ENCODE measurements around the gene AOPEP.

The AOPEP gene

DNA sequence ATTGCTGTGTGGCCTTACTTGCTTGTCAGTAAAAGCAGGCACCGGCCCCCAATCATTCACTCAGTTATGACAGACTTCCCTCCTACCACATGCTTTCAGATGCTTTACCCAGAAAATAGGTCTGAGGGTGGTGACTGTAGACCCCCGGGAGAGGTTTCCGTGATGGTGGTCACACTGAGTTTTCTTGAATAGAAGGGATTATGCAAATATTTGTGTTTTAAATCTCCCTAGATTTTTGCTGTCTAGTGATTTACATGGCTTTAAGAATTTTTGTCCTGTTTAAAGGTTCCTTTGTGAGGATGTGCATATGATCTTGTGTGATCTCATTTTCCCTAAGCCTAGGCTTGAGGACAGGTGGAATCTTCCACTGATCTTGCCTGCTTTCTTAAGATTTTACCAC is 309.3 kb downstream of the AOPEP start:
- Mint-ChIP-seq H3K36me3 (peaks cover 12% of the 10 kb centered on the region), H3K4me3 (no peak overlapping the region), H3K27ac (no peak overlapping the region), H3K27me3 (no peaks in the 10 kb centered on the region), H3K4me1 (peaks cover 5% of the 10 kb centered on the region), H3K9me3 (no peaks in the 10 kb centered on the region)
- ATAC-seq: no peak

DNA sequence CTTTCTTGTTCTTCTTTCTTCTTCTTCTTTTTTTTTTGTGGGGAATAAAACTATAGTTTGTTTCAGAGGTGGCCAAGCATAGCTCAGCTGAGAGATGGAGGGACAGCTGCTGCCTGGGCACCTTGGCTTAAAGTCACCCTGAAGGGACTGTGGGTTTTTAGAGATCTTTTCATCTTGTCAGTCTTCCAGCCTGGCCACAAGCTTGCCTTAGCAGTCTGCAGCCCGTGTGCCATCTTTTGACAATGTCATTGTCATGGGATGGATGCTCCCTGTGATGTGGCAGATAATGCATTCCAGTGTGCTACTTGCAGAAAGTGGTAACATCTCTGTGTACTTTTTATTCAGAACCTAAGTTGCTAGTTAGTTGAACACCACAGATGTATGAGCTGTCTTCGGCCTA is 310.2 kb downstream of the AOPEP start:
- H3K27ac Mint-ChIP-seq: no peak overlapping the region

DNA sequence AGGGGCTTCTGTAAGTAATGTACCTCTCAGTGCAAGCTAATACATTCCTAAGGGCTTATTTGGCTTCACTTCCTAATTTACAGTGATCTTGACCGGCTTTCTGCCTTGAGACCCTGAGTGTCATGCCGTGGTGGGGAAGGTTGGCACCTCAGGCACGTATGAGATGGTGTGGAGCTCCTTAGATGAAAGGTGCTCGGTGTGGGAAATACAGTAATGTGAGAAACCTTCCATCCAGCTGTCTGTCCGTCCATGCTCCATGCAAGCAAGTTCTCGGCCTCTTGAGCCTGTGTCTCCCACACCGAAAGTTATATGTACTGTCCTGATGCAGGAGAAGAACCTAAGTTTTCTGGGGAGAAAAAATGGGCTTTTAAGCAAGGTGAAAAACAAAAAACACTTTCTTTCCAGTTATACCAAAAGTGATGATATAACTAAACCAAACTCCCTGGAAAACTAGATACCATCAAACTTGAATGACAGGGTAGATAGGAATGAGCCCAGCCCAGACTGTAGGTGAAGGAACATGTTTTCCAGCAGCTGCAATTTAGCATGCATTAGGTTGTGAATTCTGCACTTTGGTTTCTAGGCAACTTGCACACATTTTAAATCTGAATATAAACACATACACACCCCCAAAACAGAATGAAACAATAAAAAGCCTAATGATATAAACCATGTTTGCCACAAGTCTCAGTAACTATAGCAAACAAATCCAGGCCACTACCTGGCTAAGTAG is 311.5 kb downstream of the AOPEP start:
- H3K27me3 Mint-ChIP-seq: no peaks in the 10 kb centered on the region
- H3K4me3 Mint-ChIP-seq: no peak overlapping the region
- H3K4me1 Mint-ChIP-seq: peaks cover 5% of the 10 kb centered on the region
- H3K27ac Mint-ChIP-seq: no peak overlapping the region
- ATAC-seq: no peak
- H3K36me3 Mint-ChIP-seq: peaks cover 12% of the 10 kb centered on the region
- H3K9me3 Mint-ChIP-seq: no peaks in the 10 kb centered on the region

More for the DNA sequence above, 310.2 kb downstream of the AOPEP start:
- H3K4me1 Mint-ChIP-seq: peaks cover 5% of the 10 kb centered on the region
- H3K36me3 Mint-ChIP-seq: peaks cover 12% of the 10 kb centered on the region
- ATAC-seq: no peak
- no peak overlapping the region for H3K4me3 Mint-ChIP-seq
- H3K27me3 Mint-ChIP-seq: no peaks in the 10 kb centered on the region
- no peaks in the 10 kb centered on the region for H3K9me3 Mint-ChIP-seq

DNA sequence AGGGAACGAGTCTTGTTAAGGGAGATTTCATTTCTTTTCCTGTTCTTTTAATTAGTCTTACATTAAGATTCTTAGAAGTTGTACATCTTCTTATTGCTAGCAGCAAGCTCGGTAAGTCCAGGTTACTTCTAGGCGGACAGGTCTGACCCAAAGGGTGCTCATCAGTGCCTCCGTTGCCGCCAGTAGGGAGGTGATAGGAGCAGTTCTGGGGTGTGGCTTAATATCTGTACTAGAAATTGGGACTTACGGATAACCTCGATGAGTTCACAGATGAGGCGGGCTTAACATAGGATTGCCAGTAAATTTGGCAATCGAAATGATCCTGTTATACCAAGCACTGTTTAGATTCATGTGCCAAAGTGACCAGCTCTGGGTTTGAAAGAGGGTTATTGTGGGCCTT is 312.2 kb downstream of the AOPEP start:
- no peaks in the 10 kb centered on the region for H3K9me3 Mint-ChIP-seq
- no peak for ATAC-seq
- H3K4me1 Mint-ChIP-seq: peaks cover 5% of the 10 kb centered on the region
- H3K4me3 Mint-ChIP-seq: no peak overlapping the region
- peaks cover 12% of the 10 kb centered on the region for H3K36me3 Mint-ChIP-seq
- H3K27ac Mint-ChIP-seq: no peak overlapping the region
- H3K27me3 Mint-ChIP-seq: no peaks in the 10 kb centered on the region

DNA sequence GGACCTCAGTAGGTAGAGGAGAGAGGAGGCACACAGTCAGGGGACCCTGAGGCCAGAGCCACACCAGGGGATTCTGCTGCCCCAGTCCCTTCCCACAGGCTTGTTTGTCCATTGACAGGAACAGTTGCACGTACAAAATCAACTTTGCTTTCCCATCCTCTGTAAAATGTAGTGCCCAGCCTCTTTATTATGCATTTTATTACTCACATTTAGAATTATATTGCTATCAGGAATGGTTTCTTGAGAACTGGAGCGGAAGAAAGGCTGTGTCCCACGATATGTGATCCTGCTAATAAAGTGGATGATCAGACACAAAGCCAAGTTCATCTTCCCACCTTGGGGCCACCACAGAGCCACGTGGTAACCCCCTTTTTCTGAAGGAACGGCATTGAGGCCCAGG is 313.6 kb downstream of the AOPEP start:
- H3K4me1 Mint-ChIP-seq: peaks cover 5% of the 10 kb centered on the region
- peaks cover 14% of the 10 kb centered on the region for H3K36me3 Mint-ChIP-seq
- ATAC-seq: no peak
- H3K27ac Mint-ChIP-seq: no peak overlapping the region
- H3K27me3 Mint-ChIP-seq: no peaks in the 10 kb centered on the region
- H3K9me3 Mint-ChIP-seq: no peaks in the 10 kb centered on the region
- H3K4me3 Mint-ChIP-seq: no peak overlapping the region

DNA sequence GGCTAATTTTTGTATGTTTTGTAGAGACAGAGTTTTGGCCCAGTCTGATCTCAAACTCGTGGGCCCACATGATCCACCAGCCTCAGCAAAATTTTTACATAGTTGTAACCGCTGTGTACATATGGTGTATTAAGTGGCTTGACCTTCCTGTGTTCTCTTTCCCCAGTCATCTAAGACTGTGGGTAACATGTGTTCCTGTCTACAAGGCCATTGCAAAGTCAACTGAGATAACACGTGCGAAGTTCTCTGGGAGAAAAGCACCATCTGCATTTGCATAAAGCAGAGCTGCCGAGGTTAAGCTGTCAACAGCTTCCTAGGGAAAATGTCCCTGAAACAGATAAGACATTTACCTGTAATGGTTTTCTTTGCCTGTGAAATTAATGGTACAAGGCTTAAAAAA is 317.3 kb downstream of the AOPEP start:
- Mint-ChIP-seq H3K4me3 (no peak overlapping the region), H3K4me1 (peaks cover 4% of the 10 kb centered on the region), H3K27ac (no peak overlapping the region), H3K27me3 (peaks cover 5% of the 10 kb centered on the region), H3K36me3 (peaks cover 9% of the 10 kb centered on the region), H3K9me3 (no peaks in the 10 kb centered on the region)
- ATAC-seq: no peak

DNA sequence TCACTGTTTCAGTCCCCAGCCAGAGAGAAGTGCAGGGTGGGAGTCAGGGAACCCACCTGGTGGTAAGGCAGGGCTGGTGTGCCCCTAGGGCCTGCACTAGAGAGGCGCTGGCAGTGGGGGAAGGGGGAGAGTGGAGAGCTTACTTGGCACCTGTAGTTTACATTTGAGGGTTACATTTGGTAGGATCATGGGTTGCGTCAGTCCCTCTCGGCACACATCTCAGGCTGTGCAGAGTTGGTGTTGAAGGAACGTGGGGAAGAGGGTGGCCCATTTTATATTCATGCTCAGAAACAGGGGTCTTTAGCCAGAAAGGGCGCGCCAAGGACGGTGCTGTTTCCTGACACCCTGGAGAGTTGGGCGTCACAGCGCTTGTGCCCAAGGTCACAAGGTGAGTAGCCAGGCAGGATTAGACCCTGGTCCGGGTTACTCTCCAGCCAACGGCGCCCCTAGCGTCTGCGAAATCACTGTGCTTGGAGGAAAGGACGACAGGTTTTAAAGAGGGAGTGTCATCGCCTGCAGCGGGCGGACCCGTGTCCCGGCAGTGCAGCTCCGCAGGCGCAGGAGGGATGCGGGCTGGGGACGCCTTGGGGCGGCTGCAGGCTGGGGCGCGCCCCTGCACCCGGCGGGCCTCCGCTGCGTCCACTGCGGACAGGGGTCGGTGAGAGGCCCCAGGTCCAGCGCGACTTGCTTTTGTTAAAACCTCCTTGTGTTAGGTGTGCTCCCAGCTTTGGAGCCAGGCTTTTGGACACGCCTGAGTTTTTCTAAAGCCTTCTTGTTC is 318.4 kb downstream of the AOPEP start:
- no peak overlapping the region for H3K27ac Mint-ChIP-seq
- no peaks in the 10 kb centered on the region for H3K9me3 Mint-ChIP-seq
- H3K36me3 Mint-ChIP-seq: peaks cover 9% of the 10 kb centered on the region
- H3K4me3 Mint-ChIP-seq: no peak overlapping the region
- H3K27me3 Mint-ChIP-seq: peaks cover 9% of the 10 kb centered on the region
- no peak for ATAC-seq
- peaks cover 9% of the 10 kb centered on the region for H3K4me1 Mint-ChIP-seq

DNA sequence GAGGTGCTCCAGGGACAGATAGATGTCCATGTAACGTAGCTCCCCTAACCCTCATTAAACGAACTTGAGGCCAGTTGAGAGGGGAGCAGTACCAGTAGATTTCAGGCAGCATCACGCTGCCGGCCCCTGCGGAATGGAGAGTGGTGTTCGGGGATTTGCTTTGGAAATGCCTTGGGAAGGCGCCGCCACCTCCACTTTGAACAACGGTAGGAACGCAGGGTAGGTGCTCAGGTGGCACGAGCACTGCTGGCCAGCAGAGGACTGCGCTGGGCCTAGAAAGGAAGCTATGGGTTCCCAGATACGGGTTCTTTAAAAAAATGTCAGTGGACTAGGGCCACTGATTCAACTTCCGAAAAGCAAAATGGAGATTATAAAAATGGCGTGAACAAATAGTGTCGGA is 319.3 kb downstream of the AOPEP start:
- H3K9me3 Mint-ChIP-seq: no peaks in the 10 kb centered on the region
- no peak for ATAC-seq
- peaks cover 9% of the 10 kb centered on the region for H3K27me3 Mint-ChIP-seq
- H3K36me3 Mint-ChIP-seq: peaks cover 9% of the 10 kb centered on the region
- no peak overlapping the region for H3K4me3 Mint-ChIP-seq
- no peak overlapping the region for H3K27ac Mint-ChIP-seq
- H3K4me1 Mint-ChIP-seq: peaks cover 9% of the 10 kb centered on the region

DNA sequence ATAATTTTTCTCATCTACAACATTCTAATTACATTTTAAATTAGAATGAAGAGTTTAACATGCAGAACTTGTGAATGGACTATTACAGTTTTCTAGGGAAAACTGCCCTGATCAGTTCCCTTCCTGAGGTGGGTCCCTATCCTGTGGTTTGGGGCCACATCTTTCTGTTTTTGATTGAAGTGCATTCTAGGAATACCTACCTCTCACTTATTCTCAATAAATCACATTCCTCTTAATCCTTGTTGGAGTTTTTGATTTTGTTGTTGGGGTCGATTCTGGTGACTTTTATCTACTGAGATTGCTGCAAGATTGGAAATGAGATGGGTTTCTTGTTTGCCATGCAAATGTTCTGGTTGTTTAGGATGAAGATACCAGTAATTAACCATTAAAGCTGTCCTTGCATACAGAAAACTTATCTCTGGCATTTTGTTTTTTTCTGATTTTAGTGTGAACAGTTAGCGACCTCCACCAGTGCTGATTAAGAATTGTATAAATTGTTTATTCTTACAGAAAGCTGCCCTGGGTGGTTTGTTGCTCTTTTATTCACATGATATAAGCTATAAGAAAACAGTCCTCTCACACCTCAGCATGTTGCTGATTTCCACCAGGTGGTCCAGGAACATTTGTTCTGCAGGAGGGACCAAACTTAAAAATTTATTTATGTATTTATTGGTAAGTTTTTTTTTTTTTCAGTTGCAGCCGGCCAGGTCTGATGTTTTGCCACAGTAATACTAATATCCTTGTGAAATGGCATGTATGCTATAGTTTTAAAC is 321.1 kb downstream of the AOPEP start:
- Mint-ChIP-seq H3K4me1 (peaks cover 9% of the 10 kb centered on the region), H3K36me3 (peaks cover 9% of the 10 kb centered on the region), H3K27me3 (peaks cover 9% of the 10 kb centered on the region), H3K9me3 (no peaks in the 10 kb centered on the region), H3K27ac (no peak overlapping the region), H3K4me3 (no peak overlapping the region)
- no peak for ATAC-seq

DNA sequence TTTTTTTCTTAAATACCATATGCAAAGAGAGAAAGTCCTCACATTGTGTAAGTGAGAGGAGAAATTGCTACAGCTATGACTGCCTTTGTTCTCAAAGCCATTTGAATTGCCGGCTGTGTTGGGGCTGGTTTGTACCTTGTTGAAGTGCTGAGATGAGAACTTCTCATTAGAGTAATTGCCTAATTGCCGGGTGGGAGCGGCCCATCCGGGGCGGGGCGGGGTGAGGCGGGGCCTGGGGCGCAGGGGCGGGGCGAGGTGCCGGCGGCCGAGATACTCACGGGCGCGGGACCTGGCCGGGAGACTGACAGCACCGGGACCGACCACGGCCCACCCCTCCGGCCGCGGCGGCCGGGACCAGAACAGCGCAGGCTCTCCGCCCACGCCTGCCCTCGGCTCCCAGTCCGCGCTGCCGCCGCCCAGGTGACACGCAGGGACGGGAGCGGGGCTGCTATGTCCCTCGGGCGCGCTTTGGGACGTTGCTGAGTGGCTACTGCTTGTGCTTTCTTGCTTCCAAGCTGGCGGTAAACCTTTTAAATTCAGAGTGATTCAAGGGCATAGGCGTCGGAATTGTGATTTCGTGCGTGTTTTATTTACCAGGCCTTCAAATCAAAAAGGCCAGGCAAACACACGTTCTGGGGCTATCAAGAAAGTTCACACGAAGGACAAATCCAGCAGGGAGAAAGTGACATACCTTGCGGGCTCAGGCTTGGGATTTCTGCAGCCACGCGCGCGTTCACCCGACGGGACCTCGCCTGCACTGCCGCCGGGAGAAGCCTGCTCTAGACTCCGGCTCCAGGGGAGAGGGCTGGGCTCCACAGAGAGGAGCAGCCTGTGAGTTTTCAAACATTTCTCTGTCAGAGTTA is 322.0 kb downstream of the AOPEP start:
- Mint-ChIP-seq H3K9me3 (no peaks in the 10 kb centered on the region), H3K27me3 (peaks cover 9% of the 10 kb centered on the region), H3K36me3 (peaks cover 15% of the 10 kb centered on the region), H3K4me1 (peaks cover 9% of the 10 kb centered on the region), H3K27ac (no peak overlapping the region), H3K4me3 (peak overlapping the region; percentile 74)
- peak; percentile 92 for ATAC-seq

DNA sequence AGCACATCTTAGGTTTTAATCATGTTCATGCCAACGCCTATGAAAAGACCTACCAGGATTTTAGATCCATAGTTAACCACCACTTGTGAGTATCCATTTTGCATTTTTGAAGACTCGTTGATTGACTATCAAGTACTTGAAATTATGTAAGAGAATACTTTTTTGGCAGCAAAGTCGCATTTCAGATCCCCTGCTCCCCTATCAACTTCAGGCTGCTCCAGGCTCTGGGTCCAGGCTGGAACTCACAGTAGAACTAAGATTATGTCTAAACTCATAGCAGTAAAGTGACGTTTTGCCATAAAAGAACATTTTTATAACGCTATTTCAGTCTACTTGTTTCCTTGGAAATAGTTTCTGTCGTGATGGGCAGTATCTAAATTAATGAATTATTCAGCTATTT is 323.3 kb downstream of the AOPEP start:
- Mint-ChIP-seq H3K36me3 (peaks cover 9% of the 10 kb centered on the region), H3K27ac (no peak overlapping the region), H3K4me1 (peaks cover 9% of the 10 kb centered on the region), H3K9me3 (no peaks in the 10 kb centered on the region), H3K4me3 (no peak overlapping the region), H3K27me3 (peaks cover 9% of the 10 kb centered on the region)
- no peak for ATAC-seq

DNA sequence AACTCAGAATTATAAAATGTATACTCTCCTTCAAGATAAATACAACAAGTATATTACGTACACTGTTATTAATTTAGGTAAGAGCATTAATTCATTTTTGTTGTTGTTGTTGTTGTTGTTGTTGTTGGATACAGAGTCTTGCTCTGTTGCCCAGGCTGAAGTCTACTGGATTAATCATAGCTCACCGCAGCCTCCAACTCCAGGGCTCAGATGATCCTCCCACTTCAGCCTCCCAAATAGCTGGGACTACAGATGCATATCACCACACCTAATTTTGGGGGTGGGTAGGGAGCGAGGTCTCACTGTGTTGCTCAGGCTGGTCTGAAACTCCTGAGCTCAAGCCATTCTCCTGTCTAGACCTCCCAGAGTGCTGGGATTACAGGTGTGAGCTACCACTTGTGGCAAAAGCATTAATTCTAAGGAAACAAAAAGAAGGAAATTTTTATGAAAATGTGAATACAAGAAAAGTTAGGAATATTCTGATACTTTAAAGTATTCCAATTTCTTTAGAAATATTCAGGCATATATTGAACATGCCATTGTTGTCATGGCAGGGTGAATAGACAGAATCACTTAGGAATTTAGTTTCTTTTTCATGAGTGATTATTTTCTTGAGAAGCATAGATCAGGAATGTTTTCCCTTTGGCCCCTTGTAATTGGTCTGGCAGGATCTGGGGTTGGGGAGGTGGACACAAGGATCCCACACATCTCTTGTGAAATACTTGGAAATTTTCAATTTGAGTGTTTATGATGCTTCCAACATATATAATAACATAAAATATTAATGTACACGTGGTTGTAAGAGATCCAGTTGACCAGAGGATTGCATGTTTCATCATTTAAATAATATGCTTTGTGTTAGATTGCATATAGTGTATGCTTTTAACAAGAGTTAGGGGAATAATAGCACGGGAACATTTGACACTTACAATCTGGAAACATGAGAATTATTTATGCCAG is 327.4 kb downstream of the AOPEP start:
- no peak for ATAC-seq

DNA sequence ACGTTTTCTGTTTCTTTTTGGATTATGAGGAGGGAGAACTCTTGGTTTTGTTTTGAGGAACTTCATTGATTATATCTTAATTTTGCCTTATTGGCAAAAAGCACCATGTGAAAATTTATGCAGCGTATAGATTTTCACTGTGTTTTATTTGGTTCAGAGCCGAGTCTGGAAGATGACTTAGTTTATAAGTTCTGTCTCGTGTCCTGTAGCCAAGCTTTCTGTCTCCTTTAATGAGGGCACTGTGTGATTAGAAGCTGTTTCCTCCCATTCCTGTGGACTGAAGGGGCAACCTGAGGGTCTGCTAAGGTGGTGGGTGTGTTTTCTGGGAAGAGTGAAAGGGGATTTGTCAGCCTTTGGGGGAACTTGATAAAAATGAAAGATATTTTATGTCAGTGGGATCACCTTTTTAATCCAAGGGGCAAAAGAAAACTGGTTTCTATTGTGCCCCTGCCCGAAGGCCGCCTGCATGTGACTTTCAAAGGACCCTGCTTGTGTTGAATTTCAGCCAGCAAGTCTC is 328.9 kb downstream of the AOPEP start:
- Mint-ChIP-seq H3K27ac (no peak overlapping the region), H3K27me3 (no peaks in the 10 kb centered on the region)

More for the DNA sequence above, 327.4 kb downstream of the AOPEP start:
- no peak overlapping the region for H3K27ac Mint-ChIP-seq
- peaks cover 6% of the 10 kb centered on the region for H3K36me3 Mint-ChIP-seq
- peaks cover 4% of the 10 kb centered on the region for H3K4me1 Mint-ChIP-seq
- no peak overlapping the region for H3K4me3 Mint-ChIP-seq
- H3K9me3 Mint-ChIP-seq: no peaks in the 10 kb centered on the region
- peaks cover 4% of the 10 kb centered on the region for H3K27me3 Mint-ChIP-seq

More for the DNA sequence above, 328.9 kb downstream of the AOPEP start:
- no peak overlapping the region for H3K4me3 Mint-ChIP-seq
- no peaks in the 10 kb centered on the region for H3K9me3 Mint-ChIP-seq
- H3K36me3 Mint-ChIP-seq: peaks cover 6% of the 10 kb centered on the region
- H3K4me1 Mint-ChIP-seq: no peaks in the 10 kb centered on the region
- ATAC-seq: no peak
